A549 (cell line): ENCODE data around the gene TEC. TPM values are rescaled to one million over a fixed set of nuclear protein-coding genes. Genes with fewer than 3 reads are reported as not detected.

ENCODE experiments used
- ATAC-seq, 2 experiments: fragments of 200-7000 bp in 1 of 2; fragments of >200 bp in 1 of 2; cut with Nextera tagmentation in 1 of 2; cut with Tn5 transposase in 1 of 2; 3 replicates each; pipeline versions ENCODE4 v1.8.0 to v1.9.1; 2018 to 2020; ENCODE audit warnings: mild to moderate bottlenecking in 1 of 2, moderate library complexity in 1 of 2
- CTCF ChIA-PET: fragments of 300-600 bp; sonication (Branson Sonifier 250); formaldehyde crosslinking; extraction: SDS; loops from one replicate; lab custom pipeline; 2021; ENCODE audit warnings: antibody characterized with exemption, inconsistent platforms; lab: Yijun Ruan, JAX
- POLR2A ChIA-PET: fragments of 350-600 bp; formaldehyde crosslinking; extraction: SDS; loops from one replicate; lab custom pipeline; 2021; ENCODE audit warnings: antibody characterized with exemption, inconsistent platforms; lab: Yijun Ruan, JAX
- DNase-seq, 2 experiments: peaks; one replicate each; pipeline versions ENCODE4 v3.0.0 to v3.0.0-alpha.2; 2011 to 2016; ENCODE audit warnings: low read depth in 1 of 2, low spot score in 1 of 2
- FAIRE-seq: peaks from 2 replicates; lab custom pipeline; 2011; peaks lifted over from hg19 to GRCh38; lab: Jason Lieb, UNC
- H3K27ac ChIP-seq, 2 experiments: fragments of >200 bp; sonication (Bioruptor Twin); formaldehyde crosslinking; 3 replicates each; pipeline ENCODE4 v1.5.1; 2016 to 2017
- H3K4me1 ChIP-seq: fragments of >200 bp; sonication (Bioruptor Twin); formaldehyde crosslinking; 3 replicates; pipeline ENCODE4 v1.6.1; 2016
- H3K4me2 ChIP-seq: fragments of >200 bp; sonication (Bioruptor Twin); formaldehyde crosslinking; 3 replicates; pipeline ENCODE4 v1.6.1; 2016
- H3K4me3 ChIP-seq: fragments of >200 bp; sonication (Bioruptor Twin); formaldehyde crosslinking; 3 replicates; pipeline ENCODE4 v1.5.1; 2016
- H3K9me3 ChIP-seq: fragments of >200 bp; sonication (Bioruptor Twin); formaldehyde crosslinking; 3 replicates; pipeline ENCODE4 v1.6.1; 2016
- ATOH8 ChIP-seq: fragments of 250-450 bp; sonication (Bioruptor Pico); IDR thresholded peaks from 2 replicates; pipeline ENCODE4 v1.5.0; 2020; ENCODE audit warnings: low read depth, mild to moderate bottlenecking, moderate library complexity
- BHLHE40 ChIP-seq: IDR thresholded peaks from 2 replicates; pipeline ENCODE4 v1.6.1; 2012; ENCODE audit warnings: low read depth, low read length, inconsistent platforms
- CHD4 ChIP-seq: fragments of 200-600 bp; sonication (generic); IDR thresholded peaks from 2 replicates; pipeline ENCODE4 v1.6.1; 2016; ENCODE audit warnings: antibody characterized with exemption, mild to moderate bottlenecking, borderline replicate concordance
- CTCF ChIP-seq: fragments of >200 bp; sonication (Bioruptor Twin); formaldehyde crosslinking; IDR thresholded peaks from 3 replicates; pipeline ENCODE4 v1.5.1; 2016
- E2F6 ChIP-seq: IDR thresholded peaks from 2 replicates; pipeline ENCODE4 v1.6.1; 2012; ENCODE audit warnings: low read depth, borderline replicate concordance
- EHMT2 ChIP-seq: fragments of 200-600 bp; sonication (generic); IDR thresholded peaks from 2 replicates; pipeline ENCODE4 v1.6.1; 2016; ENCODE audit warnings: antibody characterized with exemption, low read depth, mild to moderate bottlenecking, moderate library complexity
- EP300 ChIP-seq, 2 experiments: fragments of >200 bp; sonication (Bioruptor Twin); formaldehyde crosslinking; IDR thresholded peaks; 2 replicates in 1 of 2; 3 replicates in 1 of 2; pipeline ENCODE4 v1.6.1; 2016 to 2017
- ESRRA ChIP-seq: fragments of 150-350 bp; IDR thresholded peaks from 2 replicates; pipeline ENCODE4 v1.6.1; 2014; ENCODE audit warnings: mild to moderate bottlenecking, low read length, borderline replicate concordance
- FOSB ChIP-seq: fragments of 250-450 bp; sonication (Bioruptor Pico); IDR thresholded peaks from 2 replicates; pipeline ENCODE4 v1.5.0; 2020; ENCODE audit warnings: mild to moderate bottlenecking, moderate library complexity
- FOSL2 ChIP-seq, 2 experiments: fragments of 450-650 bp in 1 of 2; fragments of >200 bp in 1 of 2; sonication (Bioruptor Twin) in 1 of 2; formaldehyde crosslinking; IDR thresholded peaks; 2 replicates each; pipeline versions ENCODE4 v1.5.0 to v1.6.1; 2016 to 2020; ENCODE audit warnings: mild to moderate bottlenecking in 1 of 2, moderate library complexity in 1 of 2
- FOXS1 ChIP-seq: fragments of 250-450 bp; sonication (Bioruptor Pico); IDR thresholded peaks from 2 replicates; pipeline ENCODE4 v1.5.0; 2020; ENCODE audit warnings: mild to moderate bottlenecking, moderate library complexity
- HDAC2 ChIP-seq: fragments of 200-600 bp; sonication (generic); IDR thresholded peaks from 2 replicates; pipeline ENCODE4 v1.6.1; 2016
- HES2 ChIP-seq: fragments of >200 bp; sonication (Bioruptor Twin); formaldehyde crosslinking; IDR thresholded peaks from 2 replicates; pipeline ENCODE4 v1.6.1; 2016
- HOXB13 ChIP-seq: fragments of 250-450 bp; sonication (Bioruptor Pico); IDR thresholded peaks from 2 replicates; pipeline ENCODE4 v1.5.0; 2020; ENCODE audit warnings: low read depth, mild to moderate bottlenecking, moderate library complexity
- JUN ChIP-seq, 2 experiments: fragments of >200 bp; sonication (Bioruptor Twin); formaldehyde crosslinking; IDR thresholded peaks; 2 replicates in 1 of 2; 3 replicates in 1 of 2; pipeline ENCODE4 v1.6.1; 2016 to 2017
- MAFK ChIP-seq: fragments of 450-650 bp; IDR thresholded peaks from 2 replicates; pipeline ENCODE4 v1.6.1; 2014; ENCODE audit not compliant: partially characterized antibody
- MAZ ChIP-seq: fragments of 150-350 bp; IDR thresholded peaks from 2 replicates; pipeline ENCODE4 v1.6.1; 2014; ENCODE audit warnings: antibody characterized with exemption, low read depth, low read length, borderline replicate concordance
- MYC ChIP-seq: IDR thresholded peaks from 2 replicates; pipeline ENCODE4 v1.6.1; 2012; ENCODE audit warnings: mild to moderate bottlenecking, inconsistent platforms, low read length, improper control_type of control experiment, borderline replicate concordance
- NR3C1 ChIP-seq: fragments of >200 bp; sonication (Bioruptor Twin); formaldehyde crosslinking; IDR thresholded peaks from 3 replicates; pipeline ENCODE4 v1.6.1; 2017
- PBX3 ChIP-seq: IDR thresholded peaks from 2 replicates; pipeline ENCODE4 v1.6.1; 2012
- POLR2AphosphoS2 ChIP-seq: conservative IDR thresholded peaks from 2 replicates; pipeline ENCODE4 v1.6.1; 2012; ENCODE audit warnings: low read length, improper control_type of control experiment, inconsistent platforms
- RARB ChIP-seq: fragments of 250-450 bp; sonication (Bioruptor Pico); IDR thresholded peaks from 2 replicates; pipeline ENCODE4 v1.8.0; 2021; ENCODE audit warnings: mild to moderate bottlenecking, moderate library complexity
- RCOR1 ChIP-seq: fragments of 150-350 bp; IDR thresholded peaks from 2 replicates; pipeline ENCODE4 v1.6.1; 2014; ENCODE audit warnings: antibody characterized with exemption, low read length, low read depth
- RNF2 ChIP-seq: fragments of 200-600 bp; sonication (generic); IDR thresholded peaks from 2 replicates; pipeline ENCODE4 v1.6.1; 2016; ENCODE audit warnings: low read depth, mild to moderate bottlenecking, antibody characterized with exemption, moderate library complexity, borderline replicate concordance
- SMC3 ChIP-seq: fragments of >200 bp; sonication (Bioruptor Twin); formaldehyde crosslinking; IDR thresholded peaks from 3 replicates; pipeline ENCODE4 v1.6.1; 2018; ENCODE audit warnings: inconsistent platforms
- SREBF2 ChIP-seq: fragments of 450-650 bp; IDR thresholded peaks from 2 replicates; pipeline ENCODE4 v1.6.1; 2014; ENCODE audit warnings: mild to moderate bottlenecking, moderate library complexity
- TFCP2L1 ChIP-seq: fragments of 250-450 bp; sonication (Bioruptor Pico); IDR thresholded peaks from 2 replicates; pipeline ENCODE4 v1.5.0; 2021; ENCODE audit warnings: mild to moderate bottlenecking
- TP53 ChIP-seq: fragments of 250-450 bp; sonication (Bioruptor Pico); IDR thresholded peaks from 2 replicates; pipeline ENCODE4 v1.5.0; 2021; ENCODE audit warnings: mild to moderate bottlenecking, moderate library complexity
- ZC3H11A ChIP-seq: fragments of 450-650 bp; IDR thresholded peaks from 2 replicates; pipeline ENCODE4 v1.6.1; 2014; ENCODE audit warnings: antibody characterized with exemption, mild to moderate bottlenecking
- ZNF302 ChIP-seq: fragments of 250-450 bp; sonication (Bioruptor Pico); IDR thresholded peaks from 2 replicates; pipeline ENCODE4 v1.9.0; 2021; ENCODE audit warnings: inconsistent platforms, mild to moderate bottlenecking, moderate library complexity
- WGBS: methylation state at CpG from one replicate; pipeline ENCODE4 v1.1.6; 2017; ENCODE audit errors: missing lambda C conversion rate; 5-methylcytosine and 5-hydroxymethylcytosine counted together
- polyA plus RNA-seq, 4 experiments: library from polyadenylated mRNA; depleted of rRNA in 3 of 4; stranded (reverse); fragments of >200 nt; fragmentation: RNase III in 1 of 4; extraction: RNeasy Plus Mini Kit Qiagen cat#74134 plus additional on column Dnase treatment in 1 of 4; gene quantifications; 2 replicates in 3 of 4; 3 replicates in 1 of 4; pipeline ENCODE4 v1.2.3, GENCODE V29; 2011 to 2017

The TEC gene
- polyA plus RNA-seq, 2 of the 4 experiments (the other 2 are of a cell fraction), result 1.2 to 1.6 TPM

- Histone ChIP-seq H3K9me3 (no peaks in the 10 kb centered on the region), H3K4me1 (no peaks in the 10 kb centered on the region), H3K27ac (no peak overlapping the region), H3K4me2 (no peak overlapping the region), H3K4me3 (no peak overlapping the region)
- no peak for ATAC-seq
- FAIRE-seq, result no peak
- no peak for TF ChIP-seq RNF2
- TF ChIP-seq FOSB (CRISPR knock-in tag), result no peak
- no peak for TF ChIP-seq BHLHE40
- TF ChIP-seq NR3C1, result no peak
- no peak for TF ChIP-seq TFCP2L1 (CRISPR knock-in tag)
- TF ChIP-seq MAFK, result no peak
- ChIA-PET CTCF (interaction anchor here (0.9 to 1.9 kb wide), 3 partner anchors 18 to 237 kb away, joined by 3 to 6 read pairs (median 5); no protein-coding TSS in a partner anchor), POLR2A (no interaction called here)
- WGBS, result 99% methylated on average over 2 of the region's 2 CpGs
- no peak for DNase-seq
Measured at GRCh38 chr4:48308901-48309300, 39.3 kb upstream of the TEC start.

- POLR2A ChIA-PET, result no interaction called here
- no peak overlapping the region for H3K27ac ChIP-seq
- no peaks in the 10 kb centered on the region for H3K4me1 ChIP-seq
- CTCF ChIA-PET, result no interaction called here
- no peak overlapping the region for H3K4me2 ChIP-seq
- TF ChIP-seq ATOH8 (CRISPR knock-in tag) (no peak), HDAC2 (no peak), E2F6 (no peak), RCOR1 (no peak), FOXS1 (CRISPR knock-in tag) (no peak), MAFK (no peak), FOSL2 (IDR thresholded peaks at IDR 0.05) (no peak), FOSL2 (CRISPR knock-in tag; IDR thresholded peaks at IDR 0.05) (no peak), BHLHE40 (no peak), EHMT2 (no peak), MYC (no peak), POLR2AphosphoS2 (no peak), EP300 (IDR thresholded peaks at IDR 0.05) (no peak), ESRRA (no peak), SREBF2 (no peak), HOXB13 (no peak)
- TF ChIP-seq, all 56 proteins: peak for 0
- ATAC-seq (no peak), DNase-seq (no peak), FAIRE-seq (no peak)
- Histone ChIP-seq H3K4me3 (no peak overlapping the region), H3K9me3 (no peaks in the 10 kb centered on the region)
- WGBS, result 45% methylated on average over 5 of the region's 5 CpGs
Measured at GRCh38 chr4:48307528-48307927, 37.9 kb upstream of the TEC start.

GRCh38 chr4:48305508-48305907, 35.9 kb upstream of the TEC start:
- H3K4me3 ChIP-seq, result no peak overlapping the region
- DNase-seq, result no peak
- no peaks in the 10 kb centered on the region for H3K9me3 ChIP-seq
- H3K27ac ChIP-seq, result no peak overlapping the region
- FAIRE-seq, result no peak
- CTCF ChIA-PET, result no interaction called here
- POLR2A ChIA-PET, result no interaction called here
- ATAC-seq, result no peak
- TF ChIP-seq FOXS1 (CRISPR knock-in tag) (no peak), TP53 (CRISPR knock-in tag) (no peak), MYC (no peak), ZC3H11A (no peak), CTCF (no peak), RARB (no peak), SMC3 (no peak), NR3C1 (no peak), ZNF302 (no peak), RNF2 (no peak), TFCP2L1 (CRISPR knock-in tag) (no peak), HES2 (no peak), PBX3 (no peak), MAZ (no peak), FOSB (CRISPR knock-in tag) (no peak), JUN (IDR thresholded peaks at IDR 0.05) (no peak), CHD4 (no peak)
- no peak overlapping the region for H3K4me2 ChIP-seq
- WGBS, result 12% methylated on average over 3 of the region's 3 CpGs
- H3K4me1 ChIP-seq, result no peaks in the 10 kb centered on the region
